HG02870 (cell line): Measurements from ENCODE around the gene DCLK1.
"Not testable (repeated sequence)": the region's sequence is repeated elsewhere in the genome, so short reads cannot be mapped to it uniquely, and the experiment has no call there.

Experiments
- ATAC-seq: cut with Tn5 transposase; IDR thresholded peaks from one replicate; pipeline ENCODE4 v1.9.1; 2021; ENCODE audit warnings: mild to moderate bottlenecking, moderate library complexity; ENCODE audit not compliant: unreplicated experiment

DCLK1 gene

GRCh38 chr13:36132376-36132775 lies 1.2 kb upstream of the DCLK1 start:
- no peak for ATAC-seq

GRCh38 chr13:36131931-36132297 lies 732 bp upstream of the DCLK1 start:
- no peak for ATAC-seq

- no peak for ATAC-seq
Measured at GRCh38 chr13:36130552-36131221, 495 bp downstream of the DCLK1 start.

- no peak for ATAC-seq
Measured at GRCh38 chr13:36130193-36130551, 1.0 kb downstream of the DCLK1 start.

- ATAC-seq: no peak
Measured at GRCh38 chr13:36129539-36129938, 1.6 kb downstream of the DCLK1 start.

- no peak for ATAC-seq
Measured at GRCh38 chr13:36126491-36126890, 4.7 kb downstream of the DCLK1 start.

- no peak for ATAC-seq
Measured at GRCh38 chr13:36125841-36126240, 5.3 kb downstream of the DCLK1 start.

- no peak for ATAC-seq
Measured at GRCh38 chr13:36124236-36124822, 6.9 kb downstream of the DCLK1 start.

- no peak for ATAC-seq
Measured at GRCh38 chr13:36115306-36115705, 15.9 kb downstream of the DCLK1 start.

GRCh38 chr13:36114233-36114632 lies 16.9 kb downstream of the DCLK1 start:
- ATAC-seq: no peak

- ATAC-seq: no peak
Measured at GRCh38 chr13:36108954-36109353, 22.2 kb downstream of the DCLK1 start.

- no peak for ATAC-seq
Measured at GRCh38 chr13:36108342-36108741, 22.8 kb downstream of the DCLK1 start.

GRCh38 chr13:36107521-36107920 lies 23.7 kb downstream of the DCLK1 start:
- ATAC-seq: no peak

DNA sequence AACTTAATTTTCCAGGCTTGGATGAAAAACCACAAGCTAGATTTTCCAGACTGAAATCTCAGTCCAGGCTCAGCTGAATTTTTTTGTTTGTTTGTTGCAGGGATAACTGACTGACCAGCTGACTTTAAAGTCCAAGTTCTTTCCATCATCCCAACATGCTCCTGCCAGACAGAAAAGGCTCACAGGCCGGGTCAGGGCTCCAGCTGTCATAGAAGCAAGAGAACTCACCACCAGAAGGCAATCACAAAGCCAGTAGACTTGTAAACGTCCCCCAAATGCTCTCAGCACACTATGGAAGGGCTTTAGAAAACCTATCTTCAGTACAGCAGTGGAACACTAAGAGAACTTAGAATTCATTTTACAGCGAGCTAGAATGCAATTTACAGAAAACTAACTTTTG lies 25.5 kb downstream of the DCLK1 start:
- no peak for ATAC-seq

DNA sequence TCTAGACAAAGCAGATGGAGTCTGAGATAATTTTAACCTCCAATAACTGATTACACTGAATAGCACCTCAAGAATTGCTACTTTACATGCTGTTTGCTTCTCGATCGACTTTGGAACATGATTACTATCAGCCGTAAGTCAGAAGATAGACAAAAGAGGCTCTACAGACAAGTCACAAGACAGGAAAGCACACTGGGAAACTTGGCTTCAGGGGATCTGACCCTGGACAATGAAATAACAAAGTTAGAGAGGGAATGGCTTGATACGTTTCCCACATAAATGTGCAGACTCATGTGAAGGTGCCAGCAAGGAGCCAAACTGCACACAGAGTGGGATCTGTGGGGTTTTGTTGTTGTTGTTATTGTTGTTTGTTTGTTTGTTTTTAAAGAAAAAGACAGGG lies 28.5 kb downstream of the DCLK1 start:
- no peak for ATAC-seq

DNA sequence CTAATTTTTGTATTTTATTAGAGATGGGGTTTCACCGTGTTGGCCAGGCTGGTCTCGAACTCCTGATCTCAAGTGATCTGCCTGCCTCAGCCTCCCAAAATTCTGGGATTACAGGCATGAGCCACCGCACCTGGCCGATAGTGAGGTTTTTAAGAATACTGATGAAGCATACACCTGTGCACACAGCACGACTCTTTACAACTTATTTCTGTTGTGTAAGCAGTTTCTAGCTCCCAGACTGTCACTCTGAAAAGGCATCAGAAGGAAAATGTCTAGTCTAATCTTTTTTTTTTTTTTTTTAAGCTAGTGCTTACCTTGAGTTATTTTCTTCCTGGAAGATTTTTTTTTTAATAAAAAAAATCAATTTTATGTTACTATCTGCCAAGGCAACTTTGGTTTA lies 29.3 kb downstream of the DCLK1 start:
- ATAC-seq: not testable (repeated sequence)

- no peak for ATAC-seq
Measured at GRCh38 chr13:36101157-36101556, 30.0 kb downstream of the DCLK1 start.

DNA sequence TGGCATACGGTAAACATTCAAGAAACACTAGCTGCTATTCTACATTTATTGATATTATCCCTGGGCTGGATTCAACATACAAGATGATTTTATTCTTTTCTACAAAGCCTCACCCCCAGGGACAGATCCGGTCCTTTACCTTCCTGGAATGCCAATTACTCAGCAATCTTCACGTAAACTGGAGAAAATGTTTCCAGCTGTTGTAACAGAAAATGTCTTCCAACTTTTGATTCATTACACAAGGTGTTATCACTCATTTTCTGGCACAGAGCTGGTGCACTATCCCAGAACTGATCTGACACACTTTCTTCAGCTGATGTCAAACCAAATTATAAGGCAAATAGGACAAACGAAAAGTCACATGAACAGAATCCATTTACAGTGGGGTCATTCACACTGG lies 33.1 kb downstream of the DCLK1 start:
- ATAC-seq: no peak

- no peak for ATAC-seq
Measured at GRCh38 chr13:36096461-36097416, 34.4 kb downstream of the DCLK1 start.

- no peak for ATAC-seq
Measured at GRCh38 chr13:36094478-36094877, 36.7 kb downstream of the DCLK1 start.

DNA sequence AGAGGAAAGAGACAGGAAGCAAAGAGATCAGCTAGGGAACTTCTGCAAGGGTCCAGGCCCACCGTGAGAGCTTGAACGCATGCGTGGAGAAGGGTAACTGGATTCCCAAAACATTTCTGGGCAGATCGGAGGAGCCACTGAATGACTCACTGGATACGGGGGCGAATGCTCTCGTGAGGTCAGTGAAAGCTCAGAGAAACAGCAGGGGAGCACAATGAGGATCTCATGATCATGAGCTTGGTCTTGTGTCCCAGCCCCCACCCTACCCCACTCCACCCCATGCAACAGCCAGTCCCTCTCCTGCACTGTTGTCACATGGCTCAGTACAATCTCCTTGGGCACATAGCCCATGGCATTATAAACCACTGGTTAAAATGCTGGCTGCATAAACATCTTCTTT lies 40.6 kb downstream of the DCLK1 start:
- no peak for ATAC-seq

DNA sequence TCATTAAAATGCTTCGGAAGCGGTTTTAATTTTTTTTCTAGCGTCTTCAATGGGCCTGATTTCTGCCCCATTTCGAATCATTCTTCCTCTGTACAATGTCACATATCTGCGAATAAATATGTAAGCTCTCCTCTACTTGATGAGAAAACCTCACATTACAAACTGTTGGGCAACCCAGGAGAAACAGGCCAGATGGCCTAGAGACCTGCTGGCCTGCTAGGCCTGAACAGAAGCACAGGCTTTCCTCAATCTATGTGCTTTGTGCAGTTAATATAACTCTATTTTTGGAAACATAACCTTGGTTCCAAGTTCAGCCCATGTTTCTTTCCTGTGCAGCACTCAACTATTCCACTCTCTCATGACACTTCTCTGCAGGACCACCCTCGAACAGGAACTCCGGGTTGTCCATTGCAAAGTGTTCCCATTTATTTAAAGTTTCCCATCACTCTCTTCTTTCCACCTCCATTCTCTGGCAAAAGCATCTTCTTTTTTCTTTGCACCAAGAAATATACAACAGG lies 42.0 kb downstream of the DCLK1 start:
- no peak for ATAC-seq
